IPS-15b (cell line): ENCODE results near the gene PIM2.
A peak's percentile ranks its signal among the peaks of the same experiment; 100 is the strongest.

Experiments
- H3K27me3 ChIP-seq: one replicate; pipeline ENCODE4 v1.6.1; 2013; ENCODE audit warnings: low read length; ENCODE audit not compliant: control insufficient read depth, insufficient read depth
- H3K36me3 ChIP-seq: one replicate; pipeline ENCODE4 v1.6.1; 2013; ENCODE audit warnings: low read length; ENCODE audit not compliant: control insufficient read depth, insufficient read depth
- H3K4me1 ChIP-seq: one replicate; pipeline ENCODE4 v1.6.1; 2013; ENCODE audit warnings: mild to moderate bottlenecking, low read length; ENCODE audit not compliant: control insufficient read depth, insufficient read depth
- H3K4me3 ChIP-seq: one replicate; pipeline ENCODE4 v1.5.1; 2013; ENCODE audit warnings: low read depth, low read length
- H3K9ac ChIP-seq: one replicate; pipeline ENCODE4 v1.6.1; 2013; ENCODE audit warnings: low read depth, mild to moderate bottlenecking, low read length
- H3K9me3 ChIP-seq: one replicate; pipeline ENCODE4 v1.6.1; 2013; ENCODE audit warnings: mild to moderate bottlenecking, low read length; ENCODE audit not compliant: control insufficient read depth, insufficient read depth

PIM2 gene

GRCh38 chrX:48913605-48914366 lies 5.0 kb downstream of the PIM2 start:
- Histone ChIP-seq H3K9me3 (peaks cover 3% of the 10 kb centered on the region), H3K4me1 (no peaks in the 10 kb centered on the region), H3K4me3 (peak overlapping the region; percentile 10), H3K9ac (no peak overlapping the region), H3K36me3 (peaks cover 45% of the 10 kb centered on the region), H3K27me3 (no peaks in the 10 kb centered on the region)

DNA sequence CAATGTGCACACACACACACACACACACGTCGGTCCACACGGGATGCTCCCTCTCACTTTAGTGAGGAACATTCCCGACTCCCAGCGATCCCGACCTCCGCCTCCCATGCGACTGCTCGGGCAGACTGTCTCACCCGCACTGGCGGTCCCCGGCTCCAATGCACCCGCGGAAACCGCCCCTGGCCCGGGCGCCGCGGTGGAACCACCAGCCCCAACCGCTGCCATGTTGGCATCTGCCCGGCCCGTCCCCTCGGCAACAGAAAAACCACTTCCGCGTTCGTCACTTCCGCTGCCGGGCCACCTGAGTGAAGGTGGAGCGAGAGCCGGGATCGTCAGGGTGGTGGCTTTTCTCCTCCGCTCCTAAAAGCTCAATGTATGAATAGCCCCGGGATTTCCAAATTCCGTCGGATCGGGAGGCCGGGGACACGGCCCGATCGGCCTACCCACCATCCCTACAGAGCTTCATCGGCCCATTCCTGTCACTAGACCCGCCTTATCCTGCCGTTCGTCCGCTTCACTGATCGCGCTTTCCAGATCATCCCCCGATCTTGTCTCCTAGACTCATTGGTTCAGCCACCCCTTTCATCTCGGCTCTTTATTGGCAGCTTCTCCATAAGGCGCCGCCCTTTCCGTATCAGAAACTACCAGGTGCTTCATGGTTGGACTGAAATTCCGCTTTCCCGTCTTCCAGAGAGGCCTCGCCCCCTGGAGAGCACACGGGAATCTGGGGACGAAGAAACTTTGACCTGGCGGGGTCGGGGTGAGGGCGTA lies 7.2 kb downstream of the PIM2 start, which contains the start of gene SLC35A2:
Gene SLC35A2, minus strand, starts transcription at position 235 of the 771 bp plus-strand sequence. Its CDS starts 10 bp downstream, at position 225.
- Histone ChIP-seq H3K27me3 (no peaks in the 10 kb centered on the region), H3K4me3 (peak within 1 kb of the TSS; percentile 96), H3K9ac (peak within 1 kb of the TSS; percentile 84), H3K36me3 (peaks cover 38% of the 10 kb centered on the region), H3K4me1 (peaks cover 3% of the 10 kb centered on the region), H3K9me3 (no peaks in the 10 kb centered on the region)

- H3K9me3 ChIP-seq: no peaks in the 10 kb centered on the region
- H3K27me3 ChIP-seq: no peaks in the 10 kb centered on the region
- peak overlapping the region; percentile 96 for H3K4me3 ChIP-seq
- peaks cover 3% of the 10 kb centered on the region for H3K4me1 ChIP-seq
- peak overlapping the region; percentile 84 for H3K9ac ChIP-seq
- peaks cover 37% of the 10 kb centered on the region for H3K36me3 ChIP-seq
These were observed 7.9 kb downstream of the PIM2 start for GRCh38 chrX:48910926-48911411.

- Histone ChIP-seq H3K27me3 (no peaks in the 10 kb centered on the region), H3K4me1 (peaks cover 3% of the 10 kb centered on the region), H3K4me3 (peak overlapping the region; percentile 96), H3K9me3 (no peaks in the 10 kb centered on the region), H3K36me3 (peaks cover 35% of the 10 kb centered on the region), H3K9ac (no peak overlapping the region)
These were observed 9.0 kb downstream of the PIM2 start for GRCh38 chrX:48909703-48910294.

GRCh38 chrX:48908600-48908999 lies 10.2 kb downstream of the PIM2 start:
- Histone ChIP-seq H3K36me3 (peaks cover 27% of the 10 kb centered on the region), H3K9ac (no peak overlapping the region), H3K4me1 (peaks cover 3% of the 10 kb centered on the region), H3K4me3 (no peak overlapping the region), H3K27me3 (no peaks in the 10 kb centered on the region), H3K9me3 (no peaks in the 10 kb centered on the region)

GRCh38 chrX:48905090-48905790 lies 13.6 kb downstream of the PIM2 start:
- no peak overlapping the region for H3K4me3 ChIP-seq
- H3K9me3 ChIP-seq: no peaks in the 10 kb centered on the region
- no peak overlapping the region for H3K9ac ChIP-seq
- H3K36me3 ChIP-seq: peaks cover 39% of the 10 kb centered on the region
- H3K27me3 ChIP-seq: no peaks in the 10 kb centered on the region
- H3K4me1 ChIP-seq: peaks cover 3% of the 10 kb centered on the region

DNA sequence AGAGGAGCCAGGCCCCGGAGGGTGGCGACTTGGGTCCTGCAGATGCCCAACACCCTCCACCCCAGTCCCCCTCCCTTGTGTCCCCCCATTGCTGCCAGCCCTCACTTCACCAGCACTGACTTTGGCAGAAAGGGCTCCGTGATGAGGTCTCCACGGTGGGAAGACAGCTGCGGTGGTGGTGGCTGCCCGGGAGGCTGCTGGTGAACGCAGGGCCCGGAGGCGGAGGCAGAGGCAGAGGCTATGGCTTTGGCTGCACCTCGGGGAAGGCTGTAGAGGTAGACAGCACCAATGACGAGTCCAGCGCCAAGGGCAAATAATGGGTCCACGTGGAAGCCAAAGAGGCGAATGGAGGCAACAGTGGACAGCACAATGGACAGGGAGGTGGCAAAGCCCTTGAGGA lies 14.2 kb downstream of the PIM2 start:
- H3K9ac ChIP-seq: no peak overlapping the region
- peaks cover 37% of the 10 kb centered on the region for H3K36me3 ChIP-seq
- H3K4me3 ChIP-seq: no peak overlapping the region
- no peaks in the 10 kb centered on the region for H3K9me3 ChIP-seq
- no peaks in the 10 kb centered on the region for H3K27me3 ChIP-seq
- H3K4me1 ChIP-seq: peaks cover 3% of the 10 kb centered on the region

GRCh38 chrX:48904180-48904579 lies 14.6 kb downstream of the PIM2 start:
- H3K4me1 ChIP-seq: peaks cover 3% of the 10 kb centered on the region
- H3K4me3 ChIP-seq: no peak overlapping the region
- H3K36me3 ChIP-seq: peaks cover 38% of the 10 kb centered on the region
- H3K27me3 ChIP-seq: no peaks in the 10 kb centered on the region
- H3K9me3 ChIP-seq: no peaks in the 10 kb centered on the region
- H3K9ac ChIP-seq: no peak overlapping the region

- H3K36me3 ChIP-seq: peaks cover 36% of the 10 kb centered on the region
- H3K9me3 ChIP-seq: no peaks in the 10 kb centered on the region
- H3K9ac ChIP-seq: no peak overlapping the region
- peaks cover under 1% of the 10 kb centered on the region for H3K4me1 ChIP-seq
- no peak overlapping the region for H3K4me3 ChIP-seq
- H3K27me3 ChIP-seq: no peaks in the 10 kb centered on the region
These were observed 15.5 kb downstream of the PIM2 start for GRCh38 chrX:48903290-48903689.

- peaks cover 35% of the 10 kb centered on the region for H3K36me3 ChIP-seq
These were observed 16.0 kb downstream of the PIM2 start for GRCh38 chrX:48902776-48903175.

GRCh38 chrX:48902135-48902534 lies 16.7 kb downstream of the PIM2 start:
- H3K4me1 ChIP-seq: no peaks in the 10 kb centered on the region
- no peaks in the 10 kb centered on the region for H3K9me3 ChIP-seq
- H3K4me3 ChIP-seq: no peak overlapping the region
- H3K27me3 ChIP-seq: no peaks in the 10 kb centered on the region
- peaks cover 31% of the 10 kb centered on the region for H3K36me3 ChIP-seq
- H3K9ac ChIP-seq: no peak overlapping the region

More at GRCh38 chrX:48902776-48903175, 16.0 kb downstream of the PIM2 start:
- Histone ChIP-seq H3K27me3 (no peaks in the 10 kb centered on the region), H3K9me3 (no peaks in the 10 kb centered on the region), H3K4me1 (no peaks in the 10 kb centered on the region), H3K4me3 (no peak overlapping the region), H3K9ac (no peak overlapping the region)
